OCI-LY3 (cell line): ENCODE measurements around the gene SLC9A7.

Source experiments
- H2AFZ ChIP-seq: fragments of 200-600, 300-600 bp; shearing (Covaris generic); 2 replicates; pipeline ENCODE4 v1.6.0; 2014; ENCODE audit warnings: antibody characterized with exemption, low read depth, low read length
- H3K27ac ChIP-seq: fragments of 200-600, 300-600 bp; sonication (generic); 2 replicates; pipeline ENCODE4 v1.5.1; 2014; ENCODE audit warnings: mild to moderate bottlenecking, low read length, moderate library complexity, mixed read lengths
- H3K27me3 ChIP-seq: fragments of 200-600, 300-600 bp; sonication (generic); 2 replicates; pipeline ENCODE4 v1.6.1; 2014; ENCODE audit warnings: low read depth, low read length, mixed read lengths
- H3K36me3 ChIP-seq: fragments of 200-600, 300-600 bp; sonication (generic); replicated peaks from 2 replicates; pipeline ENCODE3; 2014; ENCODE audit warnings: low read depth, low read length, mixed read lengths
- H3K4me1 ChIP-seq: fragments of 300-600, 200-600 bp; sonication (generic); 2 replicates; pipeline ENCODE4 v1.6.1; 2014; ENCODE audit warnings: low read length, mixed read lengths
- H3K4me2 ChIP-seq: fragments of 200-600, 300-600 bp; sonication (generic); 2 replicates; pipeline ENCODE4 v1.6.1; 2014; ENCODE audit warnings: low read length, mixed read lengths
- H3K4me3 ChIP-seq: fragments of 300-600, 200-600 bp; sonication (generic); 2 replicates; pipeline ENCODE4 v1.5.1; 2014; ENCODE audit warnings: antibody characterized with exemption, mild to moderate bottlenecking, low read length, moderate library complexity
- H3K79me2 ChIP-seq: fragments of 300-600, 200-600 bp; shearing (Covaris generic); 2 replicates; pipeline ENCODE4 v1.6.1; 2014; ENCODE audit warnings: mild to moderate bottlenecking, low read length, mixed read lengths
- H3K9ac ChIP-seq: fragments of 300-600, 200-600 bp; shearing (Covaris generic); 2 replicates; pipeline ENCODE4 v1.6.0; 2014; ENCODE audit warnings: mild to moderate bottlenecking, low read length, moderate library complexity
- H3K9me3 ChIP-seq: fragments of 200-600, 300-600 bp; shearing (Covaris generic); 2 replicates; pipeline ENCODE4 v1.6.1; 2014; ENCODE audit warnings: low read length, mixed read lengths; ENCODE audit not compliant: insufficient read depth
- H4K20me1 ChIP-seq: fragments of 200-600, 300-600 bp; sonication (generic); 2 replicates; pipeline ENCODE4 v1.6.1; 2016; ENCODE audit warnings: low read length, mixed read lengths; ENCODE audit not compliant: insufficient read depth
- EZH2phosphoT487 ChIP-seq: fragments of 200-600 bp; shearing (Covaris generic); IDR thresholded peaks from 2 replicates; pipeline ENCODE4 v1.6.1; 2018; ENCODE audit warnings: antibody characterized with exemption, mixed run types, low read depth
- TF ChIP-seq, protein P1 (sequence below): fragments of 200-600, 300-600 bp; sonication (generic); IDR thresholded peaks from 2 replicates; pipeline ENCODE4 v1.5.1; 2014; ENCODE audit warnings: antibody characterized with exemption, low read length, low read depth

Gene SLC9A7

GRCh38 chrX:46762963-46763362 is 4.0 kb upstream of the SLC9A7 start:
- Histone ChIP-seq H3K9me3 (no peaks in the 10 kb centered on the region), H3K36me3 (no peaks in the 10 kb centered on the region), H3K4me2 (no peak overlapping the region), H3K4me3 (no peak overlapping the region), H3K27me3 (0 out of 2 replicates have a peak, but pooled peaks cover 3% of the 10 kb centered on the region), H3K79me2 (peaks cover 10% of the 10 kb centered on the region), H4K20me1 (no peaks in the 10 kb centered on the region), H2AFZ (no peak overlapping the region), H3K9ac (no peak overlapping the region), H3K27ac (no peak overlapping the region), H3K4me1 (peaks cover 7% of the 10 kb centered on the region)
- TF ChIP-seq EZH2phosphoT487: no peak
- TF ChIP-seq, protein P1, sequence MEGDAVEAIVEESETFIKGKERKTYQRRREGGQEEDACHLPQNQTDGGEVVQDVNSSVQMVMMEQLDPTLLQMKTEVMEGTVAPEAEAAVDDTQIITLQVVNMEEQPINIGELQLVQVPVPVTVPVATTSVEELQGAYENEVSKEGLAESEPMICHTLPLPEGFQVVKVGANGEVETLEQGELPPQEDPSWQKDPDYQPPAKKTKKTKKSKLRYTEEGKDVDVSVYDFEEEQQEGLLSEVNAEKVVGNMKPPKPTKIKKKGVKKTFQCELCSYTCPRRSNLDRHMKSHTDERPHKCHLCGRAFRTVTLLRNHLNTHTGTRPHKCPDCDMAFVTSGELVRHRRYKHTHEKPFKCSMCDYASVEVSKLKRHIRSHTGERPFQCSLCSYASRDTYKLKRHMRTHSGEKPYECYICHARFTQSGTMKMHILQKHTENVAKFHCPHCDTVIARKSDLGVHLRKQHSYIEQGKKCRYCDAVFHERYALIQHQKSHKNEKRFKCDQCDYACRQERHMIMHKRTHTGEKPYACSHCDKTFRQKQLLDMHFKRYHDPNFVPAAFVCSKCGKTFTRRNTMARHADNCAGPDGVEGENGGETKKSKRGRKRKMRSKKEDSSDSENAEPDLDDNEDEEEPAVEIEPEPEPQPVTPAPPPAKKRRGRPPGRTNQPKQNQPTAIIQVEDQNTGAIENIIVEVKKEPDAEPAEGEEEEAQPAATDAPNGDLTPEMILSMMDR: no peak

DNA sequence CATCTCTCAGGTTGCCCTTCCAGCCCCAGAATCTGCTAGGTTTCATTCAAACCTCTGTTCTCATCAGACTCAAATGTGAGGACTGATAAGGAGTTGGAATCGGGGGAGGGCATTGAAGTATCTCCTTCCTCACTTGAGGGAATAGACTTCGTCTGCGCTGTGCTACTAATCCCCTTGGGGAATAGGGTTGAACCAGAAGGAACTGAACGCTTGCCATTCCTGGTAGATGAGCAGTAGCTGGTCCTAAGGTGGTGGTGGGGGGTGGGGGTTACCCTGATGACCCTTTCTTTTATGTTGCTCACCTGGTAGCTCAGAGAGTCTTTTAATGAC is 692 bp upstream of the SLC9A7 start:
- H2AFZ ChIP-seq: peak overlapping the region; percentile 96
- H3K4me3 ChIP-seq: peak overlapping the region; percentile 95

GRCh38 chrX:46758163-46758955 is 559 bp downstream of the SLC9A7 start:
- peaks cover 52% of the 10 kb centered on the region for H3K79me2 ChIP-seq
- H3K4me2 ChIP-seq: peak overlapping the region; percentile 80
- no peaks in the 10 kb centered on the region for H3K9me3 ChIP-seq
- TF ChIP-seq EZH2phosphoT487: no peak
- TF ChIP-seq, protein P1: no peak
- H2AFZ ChIP-seq: peak overlapping the region; percentile 25; the same call in 1 of the 2 replicates
- H3K27ac ChIP-seq: peak overlapping the region; percentile 60
- peak overlapping the region; percentile 79 for H3K9ac ChIP-seq
- H3K4me3 ChIP-seq: peak overlapping the region; percentile 95
- no peaks in the 10 kb centered on the region for H4K20me1 ChIP-seq
- H3K27me3 ChIP-seq: 0 out of 2 replicates have a peak, but pooled peaks cover 3% of the 10 kb centered on the region
- peaks cover 1% of the 10 kb centered on the region for H3K36me3 ChIP-seq
- H3K4me1 ChIP-seq: peaks cover 43% of the 10 kb centered on the region

More for the DNA sequence above, 692 bp upstream of the SLC9A7 start:
- Histone ChIP-seq H3K4me2 (peak overlapping the region; percentile 97), H3K27me3 (0 out of 2 replicates have a peak, but pooled peaks cover 3% of the 10 kb centered on the region), H3K9ac (peak overlapping the region; percentile 52), H4K20me1 (no peaks in the 10 kb centered on the region), H3K9me3 (no peaks in the 10 kb centered on the region), H3K4me1 (peaks cover 35% of the 10 kb centered on the region), H3K36me3 (no peaks in the 10 kb centered on the region), H3K79me2 (peaks cover 42% of the 10 kb centered on the region), H3K27ac (peak overlapping the region; percentile 39; the same call in 1 of the 2 replicates)
- TF ChIP-seq EZH2phosphoT487: no peak
- TF ChIP-seq, protein P1: no peak

DNA sequence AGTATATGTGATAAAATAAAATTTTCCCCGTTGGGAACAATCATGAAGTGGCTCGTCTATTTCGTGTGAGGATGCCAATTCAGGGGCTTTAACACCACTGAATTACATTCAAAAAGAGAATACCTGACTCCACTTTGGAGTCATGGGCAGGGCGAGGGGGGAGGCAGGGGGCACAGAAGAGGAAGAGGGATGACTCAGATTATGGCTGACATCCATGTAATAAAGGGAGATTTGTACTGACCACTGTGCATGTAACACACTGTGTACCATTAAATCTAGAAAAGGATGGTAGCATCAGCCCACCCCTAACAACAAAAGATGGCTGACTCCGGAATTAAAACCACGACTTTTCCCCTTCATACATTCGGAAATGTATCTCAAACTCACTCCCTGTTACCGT is 1.3 kb downstream of the SLC9A7 start:
- H3K27ac ChIP-seq: peak overlapping the region; percentile 60
- no peak for TF ChIP-seq EZH2phosphoT487
- TF ChIP-seq, protein P1: no peak
- peaks cover under 1% of the 10 kb centered on the region for H4K20me1 ChIP-seq
- peak overlapping the region; percentile 79 for H3K9ac ChIP-seq
- H3K9me3 ChIP-seq: no peaks in the 10 kb centered on the region
- peaks cover 43% of the 10 kb centered on the region for H3K4me1 ChIP-seq
- H2AFZ ChIP-seq: no peak overlapping the region; the same call in 1 of the 2 replicates
- peaks cover 58% of the 10 kb centered on the region for H3K79me2 ChIP-seq
- peak overlapping the region; percentile 80 for H3K4me2 ChIP-seq
- H3K4me3 ChIP-seq: peak overlapping the region; percentile 95
- 0 out of 2 replicates have a peak, but pooled peaks cover 3% of the 10 kb centered on the region for H3K27me3 ChIP-seq
- peaks cover 3% of the 10 kb centered on the region for H3K36me3 ChIP-seq
